H1 (cell line): ENCODE data around the gene SNED1. TPM values are rescaled to one million over a fixed set of nuclear protein-coding genes. Genes with fewer than 3 reads are reported as not detected.

Experiments
- CTCF ChIA-PET: fragments of 300-600 bp; sonication (Branson Sonifier 250); formaldehyde crosslinking; loops from one replicate; lab custom pipeline; 2021; ENCODE audit not compliant: partially characterized antibody; lab: Charles Lee
- POLR2A ChIA-PET: fragments of 300-600 bp; sonication (Branson Sonifier 250); formaldehyde crosslinking; loops from one replicate; lab custom pipeline; 2021; ENCODE audit warnings: inconsistent platforms; ENCODE audit not compliant: partially characterized antibody; lab: Charles Lee
- DNase-seq, 2 experiments: peaks; one replicate each; pipeline versions ENCODE4 v3.0.0 to v3.0.0-alpha.2; 2010 to 2022; ENCODE audit warnings: low spot score in 2 of 2, low read depth in 1 of 2, mixed read lengths in 1 of 2
- FAIRE-seq: peaks from 2 replicates; lab custom pipeline; 2011; peaks lifted over from hg19 to GRCh38; lab: Jason Lieb, UNC
- H2AFZ ChIP-seq: 2 replicates; pipeline ENCODE4 v1.8.1; 2012; ENCODE audit warnings: low read length, inconsistent platforms
- H2AK5ac ChIP-seq: 2 replicates; pipeline ENCODE4 v1.6.1; 2013; ENCODE audit warnings: low read depth, low read length
- H2BK120ac ChIP-seq: replicated peaks from 2 replicates; pipeline ENCODE3; 2013; ENCODE audit warnings: low read depth, low read length, inconsistent platforms
- H2BK12ac ChIP-seq: 2 replicates; pipeline ENCODE4 v1.6.1; 2013; ENCODE audit warnings: low read depth, low read length
- H2BK15ac ChIP-seq: 2 replicates; pipeline ENCODE4 v1.6.1; 2013; ENCODE audit warnings: low read length
- H2BK20ac ChIP-seq: 2 replicates; pipeline ENCODE4 v1.6.1; 2013; ENCODE audit warnings: low read length
- H2BK5ac ChIP-seq: 2 replicates; pipeline ENCODE4 v1.6.1; 2013; ENCODE audit warnings: low read depth, low read length
- H3K14ac ChIP-seq: 2 replicates; pipeline ENCODE4 v1.6.1; 2013; ENCODE audit warnings: inconsistent platforms; ENCODE audit not compliant: insufficient read length
- H3K18ac ChIP-seq: 2 replicates; pipeline ENCODE4 v1.6.1; 2013; ENCODE audit warnings: low read length; ENCODE audit errors: extremely low read depth
- H3K23ac ChIP-seq: 2 replicates; pipeline ENCODE4 v1.6.1; 2013; ENCODE audit warnings: inconsistent platforms; ENCODE audit not compliant: insufficient read length
- H3K23me2 ChIP-seq: 2 replicates; pipeline ENCODE4 v1.6.1; 2013; ENCODE audit warnings: low read depth, low read length
- H3K27ac ChIP-seq: 2 replicates; pipeline ENCODE4 v1.6.1; 2011; ENCODE audit warnings: low read depth, low read length, inconsistent platforms
- H3K27me3 ChIP-seq, 4 experiments: replicated peaks in 1 of 4; 1 replicate in 1 of 4; 2 replicates in 3 of 4; pipeline versions ENCODE4 v1.6.1 to v1.8.1; 2011 to 2013; ENCODE audit warnings: low read length in 3 of 4, mild to moderate bottlenecking in 3 of 4, inconsistent platforms in 2 of 4, mixed read lengths in 2 of 4, moderate library complexity in 1 of 4; ENCODE audit not compliant: control insufficient read depth in 3 of 4, insufficient read depth in 3 of 4; ENCODE audit errors: extremely low read depth in 1 of 4
- H3K36me3 ChIP-seq, 4 experiments: 2 replicates each; pipeline versions ENCODE4 v1.6.1 to v1.8.1; 2011 to 2013; ENCODE audit warnings: mild to moderate bottlenecking in 4 of 4, low read length in 3 of 4, moderate library complexity in 2 of 4, control low read depth in 1 of 4, inconsistent platforms in 1 of 4; ENCODE audit not compliant: insufficient read depth in 4 of 4, control insufficient read depth in 2 of 4
- H3K4ac ChIP-seq: replicated peaks from 2 replicates; pipeline ENCODE3; 2013; ENCODE audit warnings: low read length, low read depth, mixed read lengths, inconsistent platforms; ENCODE audit not compliant: insufficient read length
- H3K4me1 ChIP-seq, 4 experiments: replicated peaks in 1 of 4; 1 replicate in 1 of 4; 2 replicates in 3 of 4; pipeline versions ENCODE4 v1.6.1 to v1.8.1; 2011 to 2013; ENCODE audit warnings: low read length in 3 of 4, inconsistent platforms in 2 of 4, mixed read lengths in 1 of 4; ENCODE audit not compliant: insufficient read depth in 4 of 4, control insufficient read depth in 3 of 4
- H3K4me2 ChIP-seq, 2 experiments: 2 replicates each; pipeline versions ENCODE4 v1.6.1 to v1.8.1; 2011 to 2013; ENCODE audit warnings: low read depth in 2 of 2, low read length in 2 of 2, control low read depth in 1 of 2, inconsistent platforms in 1 of 2, mild to moderate bottlenecking in 1 of 2; ENCODE audit not compliant: insufficient read depth in 1 of 2
- H3K4me3 ChIP-seq, 4 experiments: fragments of 200-600, 300-600 bp in 1 of 4; sonication (generic), shearing (Covaris generic), sonication (Bioruptor Twin) in 1 of 4; 2 replicates each; pipeline versions ENCODE4 v1.5.1 to v1.8.1; 2011 to 2016; ENCODE audit warnings: low read length in 4 of 4, low read depth in 3 of 4, control low read depth in 2 of 4, inconsistent platforms in 2 of 4, mild to moderate bottlenecking in 2 of 4, mixed read lengths in 1 of 4, moderate library complexity in 1 of 4; ENCODE audit not compliant: insufficient read depth in 2 of 4; ENCODE audit errors: extremely low read depth in 1 of 4
- H3K56ac ChIP-seq: replicated peaks from 2 replicates; pipeline ENCODE3; 2013; ENCODE audit warnings: low read depth, mild to moderate bottlenecking, mixed read lengths, low read length, inconsistent platforms; ENCODE audit not compliant: insufficient read length
- H3K79me1 ChIP-seq: 2 replicates; pipeline ENCODE4 v1.6.1; 2013; ENCODE audit warnings: low read depth, low read length, control low read depth
- H3K79me2 ChIP-seq, 2 experiments: 2 replicates each; pipeline versions ENCODE4 v1.6.1 to v1.8.1; 2012 to 2013; ENCODE audit warnings: low read length in 2 of 2, mild to moderate bottlenecking in 2 of 2, inconsistent platforms in 1 of 2; ENCODE audit not compliant: insufficient read depth in 2 of 2, control insufficient read depth in 1 of 2
- H3K9ac ChIP-seq, 4 experiments: replicated peaks in 1 of 4; 1 replicate in 1 of 4; 2 replicates in 3 of 4; pipeline versions ENCODE4 v1.6.1 to v1.8.1; 2011 to 2013; ENCODE audit warnings: low read depth in 3 of 4, low read length in 3 of 4, control low read depth in 2 of 4, mild to moderate bottlenecking in 2 of 4, moderate library complexity in 2 of 4, inconsistent platforms in 1 of 4; ENCODE audit errors: extremely low read depth in 1 of 4
- H3K9me3 ChIP-seq, 2 experiments: 2 replicates each; pipeline versions ENCODE4 v1.6.1 to v1.8.1; 2012 to 2013; ENCODE audit warnings: mild to moderate bottlenecking in 2 of 2, moderate library complexity in 2 of 2, control low read depth in 1 of 2, inconsistent platforms in 1 of 2, low read depth in 1 of 2, low read length in 1 of 2, mixed read lengths in 1 of 2; ENCODE audit not compliant: insufficient read depth in 2 of 2
- H4K20me1 ChIP-seq, 2 experiments: replicated peaks in 1 of 2; 2 replicates each; pipeline versions ENCODE3 to v1.8.1; 2011 to 2013; ENCODE audit warnings: inconsistent platforms in 2 of 2, low read length in 2 of 2, mild to moderate bottlenecking in 1 of 2; ENCODE audit not compliant: insufficient read depth in 2 of 2, control insufficient read depth in 1 of 2
- H4K5ac ChIP-seq: 2 replicates; pipeline ENCODE4 v1.6.1; 2013; ENCODE audit warnings: low read length, low read depth, mixed read lengths, inconsistent platforms; ENCODE audit not compliant: insufficient read length
- H4K8ac ChIP-seq: 2 replicates; pipeline ENCODE4 v1.8.0; 2013; ENCODE audit warnings: mild to moderate bottlenecking, moderate library complexity, low read length, inconsistent platforms; ENCODE audit not compliant: insufficient read depth; ENCODE audit errors: extremely low read depth
- H4K91ac ChIP-seq: replicated peaks from 2 replicates; pipeline ENCODE3; 2013; ENCODE audit warnings: low read length, mixed read lengths, inconsistent platforms; ENCODE audit not compliant: insufficient read length
- BCL11A ChIP-seq, 2 experiments: IDR thresholded peaks; one replicate each; pipeline ENCODE4 v1.6.1; 2011; ENCODE audit warnings: low read depth in 2 of 2, low read length in 2 of 2, mild to moderate bottlenecking in 2 of 2
- CBX5 ChIP-seq: fragments of 300-800, 300-1000 bp; sonication (generic); IDR thresholded peaks from 2 replicates; pipeline ENCODE4 v1.7.1; 2016; ENCODE audit warnings: antibody characterized with exemption, low read length, low read depth
- KDM5A ChIP-seq: fragments of 200-600 bp; IDR thresholded peaks from 2 replicates; pipeline ENCODE4 v1.7.1; 2012; ENCODE audit warnings: mild to moderate bottlenecking, low read length, inconsistent platforms, mixed read lengths
- RFX5 ChIP-seq: IDR thresholded peaks from 2 replicates; pipeline ENCODE4 v1.6.1; 2011; ENCODE audit warnings: low read depth, low read length, improper control_type of control experiment, borderline replicate concordance
- SIX5 ChIP-seq: IDR thresholded peaks from 2 replicates; pipeline ENCODE4 v1.6.1; 2011; ENCODE audit warnings: mild to moderate bottlenecking, low read depth, low read length
- SP1 ChIP-seq: IDR thresholded peaks from 2 replicates; pipeline ENCODE4 v1.6.1; 2011; ENCODE audit warnings: low read depth, low read length
- SRF ChIP-seq: IDR thresholded peaks from 2 replicates; pipeline ENCODE4 v1.6.1; 2011; ENCODE audit warnings: mild to moderate bottlenecking, low read depth, low read length, moderate library complexity
- TBP ChIP-seq: IDR thresholded peaks from 2 replicates; pipeline ENCODE4 v1.6.1; 2011; ENCODE audit warnings: low read depth, low read length, improper control_type of control experiment
- TCF12 ChIP-seq: IDR thresholded peaks from 2 replicates; pipeline ENCODE4 v1.6.1; 2011; ENCODE audit warnings: low read depth, mild to moderate bottlenecking, low read length
- WGBS, 2 experiments: shearing (Covaris generic) in 1 of 2; methylation state at CpG; one replicate each; pipeline versions ENCODE4 v1.1.6 to v1.1.7; 2013 to 2015; ENCODE audit warnings: low lambda C conversion rate in 2 of 2, mixed read lengths in 2 of 2, inconsistent platforms in 1 of 2, low coverage in 1 of 2, missing lambda C conversion rate in 1 of 2; ENCODE audit not compliant: insufficient replicate concordance in 2 of 2, insufficient coverage in 1 of 2, insufficient read length in 1 of 2; ENCODE audit errors: extremely low coverage in 1 of 2, missing lambda C conversion rate in 1 of 2; 5-methylcytosine and 5-hydroxymethylcytosine counted together
- polyA plus RNA-seq, 7 experiments: library from polyadenylated mRNA; depleted of rRNA in 3 of 7; stranded (reverse) in 5 of 7; unstranded in 2 of 7; fragments of >200 nt in 5 of 7; fragments of 200-250 nt in 2 of 7; gene quantifications; 1 replicate in 5 of 7; 2 replicates in 1 of 7; 4 replicates in 1 of 7; pipeline versions ENCODE4 v1.2.1 to v1.2.3, GENCODE V29; 2011 to 2013; ENCODE audit warnings: missing spikeins in 2 of 7, mixed read lengths in 2 of 7
- total RNA-seq: library from RNA; stranded (reverse); fragmentation: NEBNext Ultra II Directional; extraction: Animal tissue kit (Norgen Biotek cat#: 25700); gene quantifications from 2 replicates; pipeline ENCODE4 v1.2.1, GENCODE V29; 2021
- TF ChIP-seq, protein P1 (sequence below), 3 experiments: IDR thresholded peaks; 1 replicate in 2 of 3; 2 replicates in 1 of 3; pipeline versions ENCODE4 v1.5.1 to v1.6.1; 2011; ENCODE audit warnings: low read length in 3 of 3, mild to moderate bottlenecking in 3 of 3, inconsistent platforms in 2 of 3, low read depth in 1 of 3, moderate library complexity in 1 of 3; ENCODE audit not compliant: insufficient read depth in 1 of 3; ENCODE audit errors: control extremely low read depth in 1 of 3

SNED1 gene
- total and polyA plus RNA-seq, 2 of the 8 experiments (the other 6 are each of a cell fraction or from before 2014, with no cell fraction given): 1.9 TPM

GRCh38 chr2:241126201-241126611 is 127.8 kb downstream of the SNED1 start:
- no peak overlapping the region for H2BK20ac ChIP-seq
- H3K4me1 ChIP-seq: no peaks in the 10 kb centered on the region
- TF ChIP-seq RFX5 (no peak), KDM5A (no peak), TBP (no peak), SP1 (no peak), TCF12 (no peak), SIX5 (no peak), BCL11A (IDR thresholded peaks at IDR 0.05; ENCODE audit: low read depth in 2 of 2, low read length in 2 of 2) (no peak), SRF (no peak), CBX5 (no peak)
- TF ChIP-seq, protein P1, sequence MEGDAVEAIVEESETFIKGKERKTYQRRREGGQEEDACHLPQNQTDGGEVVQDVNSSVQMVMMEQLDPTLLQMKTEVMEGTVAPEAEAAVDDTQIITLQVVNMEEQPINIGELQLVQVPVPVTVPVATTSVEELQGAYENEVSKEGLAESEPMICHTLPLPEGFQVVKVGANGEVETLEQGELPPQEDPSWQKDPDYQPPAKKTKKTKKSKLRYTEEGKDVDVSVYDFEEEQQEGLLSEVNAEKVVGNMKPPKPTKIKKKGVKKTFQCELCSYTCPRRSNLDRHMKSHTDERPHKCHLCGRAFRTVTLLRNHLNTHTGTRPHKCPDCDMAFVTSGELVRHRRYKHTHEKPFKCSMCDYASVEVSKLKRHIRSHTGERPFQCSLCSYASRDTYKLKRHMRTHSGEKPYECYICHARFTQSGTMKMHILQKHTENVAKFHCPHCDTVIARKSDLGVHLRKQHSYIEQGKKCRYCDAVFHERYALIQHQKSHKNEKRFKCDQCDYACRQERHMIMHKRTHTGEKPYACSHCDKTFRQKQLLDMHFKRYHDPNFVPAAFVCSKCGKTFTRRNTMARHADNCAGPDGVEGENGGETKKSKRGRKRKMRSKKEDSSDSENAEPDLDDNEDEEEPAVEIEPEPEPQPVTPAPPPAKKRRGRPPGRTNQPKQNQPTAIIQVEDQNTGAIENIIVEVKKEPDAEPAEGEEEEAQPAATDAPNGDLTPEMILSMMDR (IDR thresholded peaks at IDR 0.05; ENCODE audit: control extremely low read depth in 1 of 3, insufficient read depth in 1 of 3, low read depth in 1 of 3, low read length in 3 of 3): no peak
- no peak overlapping the region for H3K27ac ChIP-seq
- WGBS, 2 experiments: 99% methylated on average over 18 of the region's 21 CpGs; no CpG with 5 or more reads in 1 of the 2 experiments
- peaks cover 6 to 16% (median 12%) of the 10 kb centered on the region in 4 experiments; a peak in 7 of 8 replicates for H3K36me3 ChIP-seq
- H3K4me3 ChIP-seq: no peak overlapping the region
- no peak overlapping the region for H2BK12ac ChIP-seq
- POLR2A ChIA-PET: interaction anchor here (0.8 to 1.6 kb wide), 2 partner anchors 14 to 23 kb away, joined by 3 to 5 read pairs; partner anchors contain the start of gene PASK
- no peak overlapping the region for H2AFZ ChIP-seq
- CTCF ChIA-PET: interaction anchor here (1.0 kb wide), 1 partner anchor 124 kb away, joined by 4 read pairs; no protein-coding TSS in a partner anchor
- H4K91ac ChIP-seq: no peak overlapping the region
- peaks cover 0 to 2% of the 10 kb centered on the region in 2 experiments for H4K20me1 ChIP-seq
- DNase-seq (no peak), FAIRE-seq (no peak)
- no peaks in the 10 kb centered on the region for H3K27me3 ChIP-seq
- no peak overlapping the region for H4K5ac ChIP-seq
- no peak overlapping the region for H4K8ac ChIP-seq
- H2BK5ac ChIP-seq: no peak overlapping the region
- H3K4me2 ChIP-seq: no peak overlapping the region
- no peaks in the 10 kb centered on the region for H3K79me2 ChIP-seq
- no peak overlapping the region for H2BK120ac ChIP-seq
- H3K4ac ChIP-seq: no peak overlapping the region
- no peak overlapping the region for H2AK5ac ChIP-seq
- H3K9ac ChIP-seq: no peak overlapping the region
- H3K23ac ChIP-seq: no peak overlapping the region
- no peak overlapping the region for H3K14ac ChIP-seq
- no peak overlapping the region for H2BK15ac ChIP-seq
- no peak overlapping the region for H3K18ac ChIP-seq
- H3K79me1 ChIP-seq: no peaks in the 10 kb centered on the region
- H3K23me2 ChIP-seq: no peaks in the 10 kb centered on the region
- no peak overlapping the region for H3K56ac ChIP-seq
- no peaks in the 10 kb centered on the region for H3K9me3 ChIP-seq
